Uterus (tissue), 4 donors: ENCODE results near the gene SULF2. TPM values are rescaled to one million over a fixed set of nuclear protein-coding genes. Genes with fewer than 3 reads are reported as not detected.

Source experiments
- DNase-seq, 2 donors: peaks; one replicate each; pipeline ENCODE4 v3.0.0-alpha.2; 2019 to 2020
- H3K27ac ChIP-seq, 2 donors: fragments of 200-600 bp; sonication (generic); 1 replicate in 1 of 2; 2 replicates in 1 of 2; pipeline ENCODE4 v1.5.1; 2016 to 2018
- H3K27me3 ChIP-seq, 2 donors: fragments of 200-600 bp; sonication (generic); one replicate each; pipeline ENCODE4 v1.5.1; 2018 to 2019; ENCODE audit warnings: control low read depth in 1 of 2
- H3K36me3 ChIP-seq, 2 donors: fragments of 200-600 bp; sonication (generic); one replicate each; pipeline ENCODE4 v1.5.1; 2019; ENCODE audit warnings: control low read depth in 1 of 2
- H3K4me1 ChIP-seq, 2 donors: fragments of 200-600 bp; sonication (generic); one replicate each; pipeline ENCODE4 v1.5.1; 2018 to 2019; ENCODE audit warnings: control low read depth in 1 of 2
- H3K4me3 ChIP-seq, 2 donors: fragments of 200-600 bp; sonication (generic); 1 replicate in 1 of 2; 2 replicates in 1 of 2; pipeline ENCODE4 v1.5.1; 2018 to 2019; ENCODE audit warnings: mild to moderate bottlenecking in 1 of 2
- H3K9me3 ChIP-seq, 2 donors: fragments of 200-600 bp; sonication (generic); one replicate each; pipeline ENCODE4 v1.5.1; 2019; ENCODE audit warnings: control low read depth in 1 of 2
- CTCF ChIP-seq, 4 experiments: fragments of 200-600 bp in 2 of 4; fragments of 450-650 bp in 2 of 4; sonication (generic) in 2 of 4; IDR thresholded peaks; one replicate each; pipeline ENCODE4 v1.5.1; 2016 to 2019; ENCODE audit warnings: antibody characterized with exemption in 4 of 4, mild to moderate bottlenecking in 2 of 4, moderate library complexity in 1 of 4
- POLR2A ChIP-seq, 2 donors: fragments of 450-650 bp; IDR thresholded peaks; one replicate each; pipeline ENCODE4 v1.6.1; 2016; ENCODE audit warnings: antibody characterized with exemption in 2 of 2, mild to moderate bottlenecking in 1 of 2, moderate library complexity in 1 of 2
- intact Hi-C: fragments of 100-400 bp; cut with DNase I; formaldehyde crosslinking; loops from one replicate; pipeline ENCODE4 v1.15.1; 2023; ENCODE audit warnings: low total_unique reads
- total RNA-seq, 4 donors: library from RNA; depleted of rRNA in 3 of 4; stranded (reverse); fragments of >200 nt in 3 of 4; gene quantifications; one replicate each; pipeline versions ENCODE4 v1.1.0 to v1.2.4, GENCODE V29; 2014 to 2023
- donor health status: DM: yes; HTN: yes; CAD: no.

Gene SULF2
- total RNA-seq, 4 donors from 2014 or later = 95.9 to 558 (median 213) TPM

- H3K4me3 ChIP-seq = no peak overlapping the region
- TF ChIP-seq CTCF (IDR thresholded peaks at IDR 0.05) (no peak), POLR2A (IDR thresholded peaks at IDR 0.05) (no peak)
- no peaks in the 10 kb centered on the region for H3K9me3 ChIP-seq
- H3K27ac ChIP-seq = no peak overlapping the region
- H3K36me3 ChIP-seq = no peaks in the 10 kb centered on the region
- no peaks in the 10 kb centered on the region for H3K4me1 ChIP-seq
- H3K27me3 ChIP-seq = no peaks in the 10 kb centered on the region
- intact Hi-C loops = loop anchor here (10.0 kb wide), 1 partner anchor 435 kb away; no protein-coding TSS in a partner anchor
- DNase-seq = no peak
Measured at GRCh38 chr20:47629907-47630306, 155.4 kb downstream of the SULF2 start.

GRCh38 chr20:47627540-47627939, 157.7 kb downstream of the SULF2 start:
- H3K27me3 ChIP-seq = no peaks in the 10 kb centered on the region
- no peak overlapping the region for H3K4me3 ChIP-seq
- DNase-seq = no peak
- TF ChIP-seq CTCF (IDR thresholded peaks at IDR 0.05) (no peak), POLR2A (IDR thresholded peaks at IDR 0.05) (no peak)
- intact Hi-C loops = loop anchor here (10.0 kb wide), 1 partner anchor 433 kb away; no protein-coding TSS in a partner anchor
- no peaks in the 10 kb centered on the region for H3K36me3 ChIP-seq
- no peak overlapping the region for H3K27ac ChIP-seq
- no peaks in the 10 kb centered on the region for H3K9me3 ChIP-seq
- no peaks in the 10 kb centered on the region for H3K4me1 ChIP-seq

GRCh38 chr20:47623206-47623605, 162.1 kb downstream of the SULF2 start:
- TF ChIP-seq CTCF (IDR thresholded peaks at IDR 0.05) = no peak
- TF ChIP-seq POLR2A (IDR thresholded peaks at IDR 0.05) = no peak
- DNase-seq = no peak
- no peaks in the 10 kb centered on the region for H3K27me3 ChIP-seq

GRCh38 chr20:47622118-47622665, 163.1 kb downstream of the SULF2 start:
- DNase-seq = no peak
- Histone ChIP-seq H3K27ac (no peak overlapping the region), H3K9me3 (no peaks in the 10 kb centered on the region), H3K27me3 (no peaks in the 10 kb centered on the region), H3K4me1 (no peaks in the 10 kb centered on the region), H3K4me3 (no peak overlapping the region), H3K36me3 (no peaks in the 10 kb centered on the region)
- intact Hi-C loops = loop anchor here (10.0 kb wide), 1 partner anchor 427 kb away; no protein-coding TSS in a partner anchor
- TF ChIP-seq CTCF (IDR thresholded peaks at IDR 0.05) = no peak
- TF ChIP-seq POLR2A (IDR thresholded peaks at IDR 0.05) = no peak

More at GRCh38 chr20:47623206-47623605, 162.1 kb downstream of the SULF2 start:
- Histone ChIP-seq H3K36me3 (no peaks in the 10 kb centered on the region), H3K9me3 (no peaks in the 10 kb centered on the region), H3K4me3 (no peak overlapping the region), H3K27ac (no peak overlapping the region), H3K4me1 (no peaks in the 10 kb centered on the region)
- intact Hi-C loops = loop anchor here (10.0 kb wide), 1 partner anchor 428 kb away; no protein-coding TSS in a partner anchor
